Kidney (tissue), 14 donors: ENCODE data around the gene DDI2. TPM values are rescaled to one million over a fixed set of nuclear protein-coding genes. Genes with fewer than 3 reads are reported as not detected.

Experiments used
- DNase-seq, 5 donors: peaks; one replicate each; pipeline ENCODE4 v3.0.0-alpha.2; 2013 to 2020
- FAIRE-seq: peaks from 2 replicates; lab custom pipeline; 2012; peaks lifted over from hg19 to GRCh38; lab: Jason Lieb, UNC
- H3K27ac ChIP-seq, 2 donors: one replicate each; pipeline ENCODE4 v1.7.0; 2013; ENCODE audit warnings: low read depth in 2 of 2, low read length in 2 of 2, inconsistent platforms in 1 of 2
- H3K27me3 ChIP-seq: one replicate; pipeline ENCODE4 v1.7.1; 2013; ENCODE audit warnings: low read length, inconsistent platforms; ENCODE audit not compliant: control insufficient read depth, insufficient read depth
- H3K36me3 ChIP-seq, 3 donors: one replicate each; pipeline versions ENCODE4 v1.7.0 to v1.7.1; 2013; ENCODE audit warnings: low read length in 3 of 3, control low read depth in 1 of 3, inconsistent platforms in 1 of 3; ENCODE audit not compliant: insufficient read depth in 3 of 3, control insufficient read depth in 2 of 3
- H3K4me1 ChIP-seq, 3 donors: one replicate each; pipeline versions ENCODE4 v1.7.0 to v1.7.1; 2013; ENCODE audit warnings: low read length in 3 of 3, inconsistent platforms in 1 of 3, low read depth in 1 of 3; ENCODE audit not compliant: control insufficient read depth in 2 of 3, insufficient read depth in 2 of 3
- H3K4me3 ChIP-seq, 3 donors: one replicate each; pipeline versions ENCODE4 v1.7.0 to v1.8.1; 2013; ENCODE audit warnings: low read length in 3 of 3, control low read depth in 1 of 3, inconsistent platforms in 1 of 3
- H3K9ac ChIP-seq, 3 donors: one replicate each; pipeline versions ENCODE4 v1.7.0 to v1.7.1; 2013; ENCODE audit warnings: low read length in 3 of 3, control low read depth in 1 of 3, inconsistent platforms in 1 of 3
- H3K9me3 ChIP-seq, 3 donors: one replicate each; pipeline versions ENCODE4 v1.7.0 to v1.7.1; 2013; ENCODE audit warnings: low read length in 3 of 3, control low read depth in 1 of 3, inconsistent platforms in 1 of 3; ENCODE audit not compliant: control insufficient read depth in 2 of 3, insufficient read depth in 1 of 3
- CTCF ChIP-seq: IDR thresholded peaks from 3 replicates; pipeline ENCODE4 v1.5.1; 2012; ENCODE audit warnings: mild to moderate bottlenecking, moderate library complexity, borderline replicate concordance; ENCODE audit not compliant: insufficient read depth; ENCODE audit errors: extremely low read depth
- intact Hi-C: fragments of 100-400 bp; cut with DNase I; formaldehyde crosslinking; loops from one replicate; pipeline ENCODE4 v1.11.1; 2022
- polyA plus RNA-seq: library from polyadenylated mRNA; stranded (reverse); fragments of 350-450 nt; fragmentation: Illumina TruSeq; extraction: RNeasy Lipid Tissue Mini Kit (QIAGEN cat#74804); gene quantifications from one replicate; pipeline ENCODE4 v1.2.3, GENCODE V29; 2014; ENCODE audit warnings: low read depth, low replicate concordance; ENCODE audit not compliant: insufficient read depth
- total RNA-seq: library from RNA; stranded (reverse); fragmentation: NEBNext Ultra II Directional; extraction: Animal tissue kit (Norgen Biotek cat#: 25700); gene quantifications from one replicate; pipeline ENCODE4 v1.2.1, GENCODE V29; 2021
- donor health status: control.
- donor health status: control.
- donor health status: control.
- donor health status: control.
- donor health status: control.
- donor health status: DM: yes; HTN: yes; CAD: no.
- donor health status: Normal renal cell carcinoma (clear cell type).

DDI2 gene
- total and polyA plus RNA-seq, 2 donors from 2014 or later = 4.0 to 28.3 TPM

- no peak overlapping the region for H3K9ac ChIP-seq
- peaks cover 0 to 19% (median 14%) of the 10 kb centered on the region in 3 donors for H3K4me1 ChIP-seq
- no peaks in the 10 kb centered on the region for H3K27me3 ChIP-seq
- intact Hi-C loops = no loop called here
- TF ChIP-seq CTCF = no peak
- no peak overlapping the region for H3K27ac ChIP-seq
- FAIRE-seq = no peak
- no peak overlapping the region for H3K4me3 ChIP-seq
- no peaks in the 10 kb centered on the region for H3K9me3 ChIP-seq
- peaks cover 0 to 4% (median 0%) of the 10 kb centered on the region in 3 donors for H3K36me3 ChIP-seq
- DNase-seq = no peak
Observed at GRCh38 chr1:15706751-15707150, 89.5 kb downstream of the DDI2 start.

GRCh38 chr1:15707239-15707925 lies 90.1 kb downstream of the DDI2 start:
- H3K27me3 ChIP-seq = no peaks in the 10 kb centered on the region
- intact Hi-C loops = no loop called here
- no peak overlapping the region for H3K9ac ChIP-seq
- peaks cover 0 to 21% (median 14%) of the 10 kb centered on the region in 3 donors for H3K4me1 ChIP-seq
- H3K27ac ChIP-seq = no peak overlapping the region
- no peak for TF ChIP-seq CTCF
- FAIRE-seq (no peak), DNase-seq (no peak)
- peaks cover 0 to 4% (median 0%) of the 10 kb centered on the region in 3 donors for H3K36me3 ChIP-seq
- no peaks in the 10 kb centered on the region for H3K9me3 ChIP-seq
- no peak overlapping the region for H3K4me3 ChIP-seq

GRCh38 chr1:15708486-15709137 lies 91.4 kb downstream of the DDI2 start:
- Histone ChIP-seq H3K4me3 (no peak overlapping the region), H3K4me1 (peaks cover 0 to 16% (median 6%) of the 10 kb centered on the region in 3 donors), H3K9ac (no peak overlapping the region), H3K36me3 (peaks cover 0 to 4% (median 0%) of the 10 kb centered on the region in 3 donors), H3K27ac (no peak overlapping the region), H3K27me3 (no peaks in the 10 kb centered on the region), H3K9me3 (no peaks in the 10 kb centered on the region)
- DNase-seq (no peak), FAIRE-seq (no peak)
- TF ChIP-seq CTCF = no peak
- intact Hi-C loops = no loop called here
